Measurements from ENCODE around the gene PLPP1. TPM values are rescaled to one million over a fixed set of nuclear protein-coding genes. Genes with fewer than 3 reads are reported as not detected.

PLPP1 gene
- total RNA-seq, 1 experiment from 2014 or later = 10.5 TPM

DNA sequence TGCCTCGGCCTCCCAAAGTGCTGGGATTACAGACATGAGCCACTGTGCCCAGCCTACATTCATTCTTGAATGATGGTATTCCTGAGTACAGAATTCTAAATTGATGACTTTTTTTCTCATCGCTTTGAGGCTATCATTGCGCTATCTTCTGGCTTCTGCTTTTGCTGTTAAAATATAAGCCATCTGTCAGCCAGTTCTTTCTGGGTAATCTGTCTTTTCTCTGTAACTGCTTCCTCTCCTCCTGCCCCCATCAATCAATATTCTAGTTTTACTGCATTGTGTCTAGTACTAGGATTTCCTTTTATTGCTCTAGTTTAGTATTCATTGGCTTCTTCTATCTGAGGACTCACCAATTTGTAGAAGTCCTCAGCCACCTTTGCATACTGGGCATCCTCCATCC lies 89.0 kb downstream of the PLPP1 start (continued):
- TF ChIP-seq, protein P1, sequence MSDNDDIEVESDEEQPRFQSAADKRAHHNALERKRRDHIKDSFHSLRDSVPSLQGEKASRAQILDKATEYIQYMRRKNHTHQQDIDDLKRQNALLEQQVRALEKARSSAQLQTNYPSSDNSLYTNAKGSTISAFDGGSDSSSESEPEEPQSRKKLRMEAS (IDR thresholded peaks at IDR 0.05) = no peak
- TF ChIP-seq POLR2A (IDR thresholded peaks at IDR 0.05; ENCODE audit: borderline replicate concordance, extremely low read depth, insufficient read depth, insufficient read length) (no peak), EZH2 (IDR thresholded peaks at IDR 0.05) (no peak), ELF1 (IDR thresholded peaks at IDR 0.05; ENCODE audit: borderline replicate concordance, low read depth) (no peak), TCF7L2 (IDR thresholded peaks at IDR 0.05; ENCODE audit: borderline replicate concordance, extremely low read depth, insufficient read depth, insufficient read length) (no peak)

- ChIA-PET CTCF (no interaction called here), RAD21 (ENCODE audit: low non-redundant PET in 1 of 2, low total read pairs in 2 of 2, uncharacterized antibody in 2 of 2, unreplicated experiment in 2 of 2) (no interaction called here), POLR2A (no interaction called here)
- Histone ChIP-seq H3K36me3 (ENCODE audit: control insufficient read depth in 1 of 2, insufficient read depth in 2 of 2, low read length in 2 of 2) (no peaks in the 10 kb centered on the region), H3K27ac (ENCODE audit: low read depth, low read length) (no peak overlapping the region), H3K4me2 (ENCODE audit: low read length) (no peak overlapping the region), H3K9me3 (ENCODE audit: control insufficient read depth in 1 of 2, insufficient read depth in 1 of 2, low read depth in 1 of 2, low read length in 2 of 2) (no peaks in the 10 kb centered on the region), H3K9me2 (ENCODE audit: insufficient read depth) (no peaks in the 10 kb centered on the region), H4K20me1 (ENCODE audit: insufficient read depth) (no peaks in the 10 kb centered on the region), H3K4me3 (replicated peaks in 1 of 2; ENCODE audit: low read depth in 1 of 2, low read length in 2 of 2) (no peak overlapping the region), H3K27me3 (ENCODE audit: insufficient read depth, low read length) (no peaks in the 10 kb centered on the region), H3K9ac (ENCODE audit: low read length) (no peak overlapping the region), H3K4me1 (ENCODE audit: control insufficient read depth in 1 of 2, insufficient read depth in 2 of 2, low read length in 2 of 2) (peaks cover 31 to 39% of the 10 kb centered on the region in 2 experiments), H3K79me2 (ENCODE audit: insufficient read depth, low read length) (no peaks in the 10 kb centered on the region), H2AFZ (ENCODE audit: low read depth, low read length, poor library complexity, severe bottlenecking) (no peak overlapping the region)
- no peak for DNase-seq (ENCODE audit: low read depth, low spot score)
- no peak for ATAC-seq
- no peak for TF ChIP-seq POLR2AphosphoS5 (IDR thresholded peaks at IDR 0.05; ENCODE audit: low read depth, low read length)
- TF ChIP-seq, protein P2, sequence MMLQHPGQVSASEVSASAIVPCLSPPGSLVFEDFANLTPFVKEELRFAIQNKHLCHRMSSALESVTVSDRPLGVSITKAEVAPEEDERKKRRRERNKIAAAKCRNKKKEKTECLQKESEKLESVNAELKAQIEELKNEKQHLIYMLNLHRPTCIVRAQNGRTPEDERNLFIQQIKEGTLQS (IDR thresholded peaks at IDR 0.05) = no peak
- no peak for TF ChIP-seq CEBPB (IDR thresholded peaks at IDR 0.05; ENCODE audit: low read depth)
- TF ChIP-seq, protein P1 (IDR thresholded peaks at IDR 0.05) = no peak
- no peak for TF ChIP-seq RAD21 (IDR thresholded peaks at IDR 0.05; ENCODE audit: low read depth)
- TF ChIP-seq, protein P3, sequence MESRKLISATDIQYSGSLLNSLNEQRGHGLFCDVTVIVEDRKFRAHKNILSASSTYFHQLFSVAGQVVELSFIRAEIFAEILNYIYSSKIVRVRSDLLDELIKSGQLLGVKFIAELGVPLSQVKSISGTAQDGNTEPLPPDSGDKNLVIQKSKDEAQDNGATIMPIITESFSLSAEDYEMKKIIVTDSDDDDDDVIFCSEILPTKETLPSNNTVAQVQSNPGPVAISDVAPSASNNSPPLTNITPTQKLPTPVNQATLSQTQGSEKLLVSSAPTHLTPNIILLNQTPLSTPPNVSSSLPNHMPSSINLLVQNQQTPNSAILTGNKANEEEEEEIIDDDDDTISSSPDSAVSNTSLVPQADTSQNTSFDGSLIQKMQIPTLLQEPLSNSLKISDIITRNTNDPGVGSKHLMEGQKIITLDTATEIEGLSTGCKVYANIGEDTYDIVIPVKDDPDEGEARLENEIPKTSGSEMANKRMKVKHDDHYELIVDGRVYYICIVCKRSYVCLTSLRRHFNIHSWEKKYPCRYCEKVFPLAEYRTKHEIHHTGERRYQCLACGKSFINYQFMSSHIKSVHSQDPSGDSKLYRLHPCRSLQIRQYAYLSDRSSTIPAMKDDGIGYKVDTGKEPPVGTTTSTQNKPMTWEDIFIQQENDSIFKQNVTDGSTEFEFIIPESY (IDR thresholded peaks at IDR 0.05; ENCODE audit: extremely low read depth, insufficient replicate concordance, low read length) = no peak
- no peak for TF ChIP-seq EGR1 (IDR thresholded peaks at IDR 0.05; ENCODE audit: low read depth)
- TF ChIP-seq POLR2A (IDR thresholded peaks at IDR 0.05; ENCODE audit: borderline replicate concordance, extremely low read depth, insufficient read depth, insufficient read length) = no peak
- TF ChIP-seq SP1 (IDR thresholded peaks at IDR 0.05; ENCODE audit: low read depth) = no peak
- no peak for TF ChIP-seq ZNF274 (IDR thresholded peaks at IDR 0.05; ENCODE audit: low read depth, low read length)
- no peak for TF ChIP-seq SRF (IDR thresholded peaks at IDR 0.05; ENCODE audit: low read depth)
- TF ChIP-seq ZFX (IDR thresholded peaks at IDR 0.05) = no peak
- no peak for TF ChIP-seq TCF7L2 (IDR thresholded peaks at IDR 0.05; ENCODE audit: borderline replicate concordance, extremely low read depth, insufficient read depth, insufficient read length)
- TF ChIP-seq YY1 (IDR thresholded peaks at IDR 0.05; ENCODE audit: extremely low read depth, insufficient replicate concordance, low read depth, low read length) = no peak
- TF ChIP-seq, protein P4, sequence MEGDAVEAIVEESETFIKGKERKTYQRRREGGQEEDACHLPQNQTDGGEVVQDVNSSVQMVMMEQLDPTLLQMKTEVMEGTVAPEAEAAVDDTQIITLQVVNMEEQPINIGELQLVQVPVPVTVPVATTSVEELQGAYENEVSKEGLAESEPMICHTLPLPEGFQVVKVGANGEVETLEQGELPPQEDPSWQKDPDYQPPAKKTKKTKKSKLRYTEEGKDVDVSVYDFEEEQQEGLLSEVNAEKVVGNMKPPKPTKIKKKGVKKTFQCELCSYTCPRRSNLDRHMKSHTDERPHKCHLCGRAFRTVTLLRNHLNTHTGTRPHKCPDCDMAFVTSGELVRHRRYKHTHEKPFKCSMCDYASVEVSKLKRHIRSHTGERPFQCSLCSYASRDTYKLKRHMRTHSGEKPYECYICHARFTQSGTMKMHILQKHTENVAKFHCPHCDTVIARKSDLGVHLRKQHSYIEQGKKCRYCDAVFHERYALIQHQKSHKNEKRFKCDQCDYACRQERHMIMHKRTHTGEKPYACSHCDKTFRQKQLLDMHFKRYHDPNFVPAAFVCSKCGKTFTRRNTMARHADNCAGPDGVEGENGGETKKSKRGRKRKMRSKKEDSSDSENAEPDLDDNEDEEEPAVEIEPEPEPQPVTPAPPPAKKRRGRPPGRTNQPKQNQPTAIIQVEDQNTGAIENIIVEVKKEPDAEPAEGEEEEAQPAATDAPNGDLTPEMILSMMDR (IDR thresholded peaks at IDR 0.05 in 2 of 3, conservative IDR thresholded peaks at IDR 0.05 in 1 of 3; ENCODE audit: borderline replicate concordance in 1 of 3, insufficient read depth in 1 of 3, low read depth in 2 of 3, low read length in 2 of 3) = no peak
- no peak for TF ChIP-seq EZH2phosphoT487 (IDR thresholded peaks at IDR 0.05; ENCODE audit: borderline replicate concordance)
- TF ChIP-seq ELF1 (IDR thresholded peaks at IDR 0.05; ENCODE audit: borderline replicate concordance, low read depth) = no peak
- no peak for TF ChIP-seq EZH2 (IDR thresholded peaks at IDR 0.05)
- no peak for TF ChIP-seq FOSL1 (IDR thresholded peaks at IDR 0.05; ENCODE audit: low read depth)
- BruUV-seq (replicated peaks) = no TSS peak
- intact Hi-C loops (cut with micrococcal nuclease) = no loop called here
These were observed 92.8 kb downstream of the PLPP1 start for GRCh38 chr5:55441954-55442353.

All from HCT116 (cell line).